ENCODE results near the gene GRM2. TPM values are rescaled to one million over a fixed set of nuclear protein-coding genes. Genes with fewer than 3 reads are reported as not detected.

The GRM2 gene
- total RNA-seq, 1 donor from 2014 or later = 6.6 TPM

DNA sequence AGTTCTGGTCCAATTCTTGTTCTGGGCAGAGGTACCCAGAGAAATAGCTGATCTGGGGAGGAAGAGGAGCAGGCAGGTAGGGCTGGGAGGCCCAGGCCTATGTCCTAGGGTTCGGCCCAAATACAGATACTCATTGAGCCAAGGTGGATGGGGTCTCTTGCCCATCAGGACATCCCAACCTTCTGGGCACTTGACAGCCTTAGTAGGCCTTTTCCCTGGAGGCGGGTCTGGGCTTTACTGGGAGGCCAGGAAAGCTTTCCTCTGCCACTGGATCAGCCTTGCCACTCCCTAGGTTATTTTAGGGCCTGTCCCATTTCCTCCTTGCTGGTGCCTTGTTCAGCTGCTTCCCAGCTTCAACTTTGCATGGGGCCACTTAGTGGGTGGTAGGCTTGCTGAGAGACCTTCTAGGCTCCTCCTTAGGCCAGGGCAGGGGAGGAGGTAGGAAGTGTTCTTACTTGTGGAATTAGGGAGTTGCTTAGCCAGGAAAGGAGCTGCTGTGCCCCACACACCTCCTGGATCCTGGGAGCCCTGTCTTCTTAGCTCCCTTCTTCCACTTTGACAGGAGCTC is 26.1 kb upstream of the GRM2 start:
- no peaks in the 10 kb centered on the region for H3K9me3 Mint-ChIP-seq
- no peak for DNase-seq (ENCODE audit: low read depth, low spot score)
- H3K36me3 Mint-ChIP-seq (ENCODE audit: low read depth) = peaks cover 1% of the 10 kb centered on the region
- H3K4me1 Mint-ChIP-seq = peaks cover 10% of the 10 kb centered on the region
- H3K4me3 Mint-ChIP-seq = no peak overlapping the region
- TF ChIP-seq CTCF (conservative IDR thresholded peaks at IDR 0.05) = no peak
- H3K27ac Mint-ChIP-seq (ENCODE audit: unreplicated experiment) = peak overlapping the region; percentile 58
- no peaks in the 10 kb centered on the region for H3K27me3 Mint-ChIP-seq (ENCODE audit: low read depth)

DNA sequence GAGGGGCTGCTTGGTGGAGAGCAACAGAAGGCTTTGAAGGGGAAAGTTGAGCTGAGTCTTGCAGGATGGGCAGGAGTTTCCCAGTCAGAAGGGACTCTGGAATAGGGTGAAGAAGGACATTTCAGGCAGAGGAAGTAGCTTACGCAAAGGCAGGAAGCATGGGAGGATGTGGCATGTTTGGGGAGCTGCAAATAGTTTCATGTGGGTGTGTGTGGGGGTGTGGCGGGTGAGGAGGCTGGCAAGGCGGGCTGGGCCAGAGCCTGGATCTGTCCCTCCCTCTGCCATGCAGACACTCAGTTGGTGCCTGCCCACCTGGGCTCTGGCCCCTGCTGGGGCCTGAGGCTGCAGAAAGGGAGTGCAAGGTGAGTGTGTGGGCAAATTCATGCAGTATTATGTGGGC is 25.4 kb upstream of the GRM2 start:
- no peaks in the 10 kb centered on the region for H3K9me3 Mint-ChIP-seq
- H3K27ac Mint-ChIP-seq (ENCODE audit: unreplicated experiment) = peak overlapping the region; percentile 79
- H3K27me3 Mint-ChIP-seq (ENCODE audit: low read depth) = no peaks in the 10 kb centered on the region
- peaks cover 10% of the 10 kb centered on the region for H3K4me1 Mint-ChIP-seq
- no peak overlapping the region for H3K4me3 Mint-ChIP-seq
- H3K36me3 Mint-ChIP-seq (ENCODE audit: low read depth) = no peaks in the 10 kb centered on the region
- TF ChIP-seq CTCF (conservative IDR thresholded peaks at IDR 0.05) = no peak
- DNase-seq (ENCODE audit: low read depth, low spot score) = no peak

- Mint-ChIP-seq H3K27me3 (ENCODE audit: low read depth) (no peaks in the 10 kb centered on the region), H3K27ac (ENCODE audit: unreplicated experiment) (no peak overlapping the region), H3K4me3 (no peak overlapping the region), H3K9me3 (no peaks in the 10 kb centered on the region), H3K36me3 (ENCODE audit: low read depth) (no peaks in the 10 kb centered on the region), H3K4me1 (peaks cover 10% of the 10 kb centered on the region)
- peak; percentile 78 for TF ChIP-seq CTCF (conservative IDR thresholded peaks at IDR 0.05)
- DNase-seq (ENCODE audit: low read depth, low spot score) = peak; percentile 48
Observed at GRCh38 chr3:51682079-51682478, 24.8 kb upstream of the GRM2 start.

DNA sequence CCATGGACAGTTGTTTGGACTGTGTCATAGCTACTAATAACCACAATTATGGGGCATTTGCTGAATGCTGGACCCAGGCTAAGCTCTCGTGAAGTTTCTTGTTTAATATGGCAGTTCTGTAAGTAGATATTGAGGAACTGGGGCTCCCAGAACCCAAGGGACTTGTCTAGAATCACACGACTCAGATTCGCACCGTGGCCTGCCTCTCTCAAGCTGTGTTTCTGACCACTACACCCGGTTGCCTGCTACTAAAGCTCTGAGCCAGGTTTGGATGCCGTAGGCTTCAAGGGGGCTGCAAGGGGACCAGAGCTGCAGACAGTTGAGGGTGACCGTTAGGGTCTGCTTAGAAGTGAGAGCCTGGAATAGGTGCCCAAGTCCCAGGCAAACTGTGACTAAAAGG is 24.3 kb upstream of the GRM2 start:
- TF ChIP-seq CTCF (conservative IDR thresholded peaks at IDR 0.05) = no peak

DNA sequence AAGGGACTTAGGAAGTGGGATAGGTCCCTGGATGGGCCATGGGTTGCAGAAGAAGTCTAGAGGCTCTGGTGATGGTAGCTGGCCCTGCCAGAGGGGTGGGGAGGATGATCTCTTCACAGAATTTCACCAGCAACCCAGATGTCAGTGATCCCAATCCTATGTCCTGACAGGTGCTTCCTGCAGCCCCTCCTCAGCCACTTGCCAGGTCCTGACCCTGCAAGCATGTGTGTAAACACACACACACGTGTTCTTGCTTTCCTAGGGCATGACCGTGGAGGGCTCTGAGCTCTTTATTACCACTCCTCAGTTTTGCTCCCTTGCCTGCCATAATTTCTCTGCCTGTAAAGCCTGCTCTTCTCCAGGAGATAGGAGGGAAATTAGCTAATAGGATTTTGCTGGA is 23.3 kb upstream of the GRM2 start:
- no peak for DNase-seq (ENCODE audit: low read depth, low spot score)
- Mint-ChIP-seq H3K27ac (ENCODE audit: unreplicated experiment) (no peak overlapping the region), H3K4me1 (peaks cover 10% of the 10 kb centered on the region), H3K9me3 (no peaks in the 10 kb centered on the region), H3K36me3 (ENCODE audit: low read depth) (no peaks in the 10 kb centered on the region), H3K27me3 (ENCODE audit: low read depth) (no peaks in the 10 kb centered on the region), H3K4me3 (no peak overlapping the region)
- TF ChIP-seq CTCF (conservative IDR thresholded peaks at IDR 0.05) = no peak

More for the DNA sequence above, 24.3 kb upstream of the GRM2 start:
- H3K4me1 Mint-ChIP-seq = peaks cover 10% of the 10 kb centered on the region
- no peak for DNase-seq (ENCODE audit: low read depth, low spot score)
- no peak overlapping the region for H3K27ac Mint-ChIP-seq (ENCODE audit: unreplicated experiment)
- H3K27me3 Mint-ChIP-seq (ENCODE audit: low read depth) = no peaks in the 10 kb centered on the region
- no peak overlapping the region for H3K4me3 Mint-ChIP-seq
- H3K36me3 Mint-ChIP-seq (ENCODE audit: low read depth) = no peaks in the 10 kb centered on the region
- H3K9me3 Mint-ChIP-seq = no peaks in the 10 kb centered on the region
